HG03039 (cell line): ENCODE data around the gene UBE2D1.
A peak's percentile ranks its signal among the peaks of the same experiment; 100 is the strongest.

ENCODE experiments used
- ATAC-seq: cut with Tn5 transposase; IDR thresholded peaks from one replicate; pipeline ENCODE4 v1.9.1; 2021; ENCODE audit warnings: mild to moderate bottlenecking, moderate library complexity; ENCODE audit not compliant: unreplicated experiment

UBE2D1 gene

DNA sequence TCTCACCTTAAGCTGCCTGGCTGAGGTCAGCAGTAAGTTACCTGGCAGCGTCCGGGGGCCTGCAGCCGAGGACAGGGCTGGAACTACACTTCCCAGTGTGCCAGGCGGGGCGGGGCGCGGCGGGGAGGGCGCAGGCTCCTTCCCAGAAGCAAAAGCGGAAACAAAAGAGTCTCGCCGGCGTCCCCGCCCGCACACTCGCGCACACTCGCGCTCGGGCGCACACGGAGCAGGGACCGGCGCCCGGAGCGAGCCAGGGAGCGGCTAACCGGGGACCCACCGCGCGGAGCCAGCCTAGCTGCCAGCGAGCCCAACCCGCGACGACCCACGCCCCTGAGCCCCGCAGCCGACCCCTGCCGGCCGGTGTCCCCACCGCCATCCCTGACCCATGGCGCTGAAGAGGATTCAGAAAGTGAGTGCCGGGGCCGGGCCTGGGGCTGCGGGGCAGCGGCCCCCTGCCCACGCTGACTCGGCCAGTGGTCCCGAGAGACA is at the start of gene UBE2D1:
Gene UBE2D1 (plus strand): TSS at position 190 of the 489 bp plus-strand sequence. CDS start 196 bp downstream, at position 386.
- peak; percentile 98 for ATAC-seq

DNA sequence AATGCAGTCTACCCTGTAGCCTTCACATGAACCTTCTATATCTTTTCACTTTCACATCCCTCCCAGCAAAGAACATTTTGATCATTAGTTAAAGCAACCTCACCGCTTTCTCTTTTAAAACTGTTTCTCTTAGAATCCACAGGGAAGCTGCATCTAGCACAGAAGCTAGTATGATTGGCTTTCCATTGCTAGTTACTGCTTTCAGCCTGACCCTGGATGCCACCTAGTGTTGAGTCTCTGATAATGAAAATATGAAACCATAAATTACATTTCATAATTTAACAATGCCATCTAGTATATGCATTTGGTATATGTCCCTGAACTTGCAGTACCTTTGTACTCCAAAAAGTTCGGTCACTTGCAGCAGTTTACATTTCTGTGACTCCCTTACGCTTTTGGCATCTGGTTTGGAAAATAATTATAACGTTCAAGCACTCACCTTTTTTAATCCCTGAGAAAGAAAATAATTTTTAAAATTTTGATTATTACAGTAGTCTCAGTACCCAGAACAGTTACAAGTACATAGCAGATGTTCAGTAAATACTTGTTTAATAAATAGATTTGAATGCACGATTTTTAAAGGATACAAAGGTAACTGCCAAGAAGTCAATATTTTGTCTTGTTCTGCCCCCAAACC is 43.1 kb upstream of the UBE2D1 start:
- ATAC-seq: peak; percentile 84

DNA sequence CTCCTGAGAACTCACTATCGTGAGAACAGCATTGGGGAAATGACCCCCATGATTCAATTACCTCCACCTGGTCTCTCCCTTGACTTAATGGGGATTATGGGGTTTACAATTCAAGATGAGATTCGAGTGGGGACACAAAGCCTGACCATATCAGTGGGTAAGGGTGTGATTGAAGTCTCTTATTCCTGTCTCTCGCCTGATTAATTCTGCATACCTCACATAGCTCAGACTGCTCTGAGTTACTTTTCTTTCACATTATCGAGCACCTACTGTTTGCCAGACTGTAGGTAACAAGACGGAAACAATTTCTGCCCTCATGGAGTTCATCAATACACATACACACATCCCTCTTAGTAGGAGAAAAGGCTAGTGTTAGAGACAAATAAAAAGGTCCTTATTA is 40.8 kb upstream of the UBE2D1 start:
- no peak for ATAC-seq

DNA sequence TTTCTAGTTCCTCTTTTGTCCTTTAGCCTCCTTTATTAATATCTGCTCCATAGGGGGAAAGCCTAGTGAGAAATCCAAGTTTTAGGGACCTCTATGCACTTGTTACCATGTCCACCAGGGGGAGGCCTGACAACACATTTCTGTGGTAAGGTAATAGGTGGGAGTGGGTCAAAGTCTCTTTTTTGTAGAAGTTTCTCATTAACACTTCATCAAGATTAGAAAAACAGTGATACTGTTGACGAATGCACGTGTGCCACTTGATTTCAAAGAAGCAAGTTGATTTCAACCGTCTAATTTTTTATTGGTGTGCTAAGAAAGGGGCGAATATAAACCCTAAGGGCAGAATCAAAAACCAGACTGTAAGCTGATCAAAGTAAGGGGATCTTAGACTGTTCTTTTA is 35.2 kb upstream of the UBE2D1 start:
- peak; percentile 87 for ATAC-seq

DNA sequence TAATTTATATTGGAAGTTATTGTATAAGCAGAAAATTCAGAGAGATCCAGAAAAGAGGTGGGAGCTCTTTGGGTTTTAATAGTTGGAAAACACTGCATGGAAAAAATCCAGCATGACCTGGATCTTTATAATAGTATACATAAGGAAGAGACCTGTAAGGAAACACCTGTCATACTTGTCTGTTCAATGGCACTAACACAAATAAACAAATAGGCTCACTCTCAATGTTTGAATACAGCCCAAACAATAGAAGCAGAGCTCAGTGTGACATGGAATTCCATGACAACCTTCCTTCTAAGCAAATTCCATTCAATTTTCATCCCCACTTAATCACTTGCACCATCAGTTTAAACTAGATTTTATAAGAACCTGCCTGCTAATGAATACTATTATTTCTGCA is 34.1 kb upstream of the UBE2D1 start:
- no peak for ATAC-seq

DNA sequence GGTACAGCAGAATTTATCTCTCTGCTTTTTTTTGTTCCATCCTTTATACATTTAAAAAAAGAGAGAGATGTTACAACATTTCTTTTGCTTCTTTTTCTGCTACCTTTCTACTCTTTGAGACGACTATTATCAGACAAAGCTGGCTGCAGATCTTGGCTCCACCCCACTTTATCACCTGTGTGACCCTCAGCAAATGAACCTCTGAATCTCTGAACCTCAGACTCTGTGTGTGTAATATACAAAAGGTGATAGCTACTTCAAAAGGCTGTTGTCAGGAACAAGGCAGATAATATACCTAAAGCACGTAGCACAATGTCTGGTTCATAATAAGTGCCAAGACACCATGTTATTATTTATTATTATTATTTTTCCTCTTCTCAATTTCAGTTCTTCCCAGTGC is 32.6 kb upstream of the UBE2D1 start:
- no peak for ATAC-seq

DNA sequence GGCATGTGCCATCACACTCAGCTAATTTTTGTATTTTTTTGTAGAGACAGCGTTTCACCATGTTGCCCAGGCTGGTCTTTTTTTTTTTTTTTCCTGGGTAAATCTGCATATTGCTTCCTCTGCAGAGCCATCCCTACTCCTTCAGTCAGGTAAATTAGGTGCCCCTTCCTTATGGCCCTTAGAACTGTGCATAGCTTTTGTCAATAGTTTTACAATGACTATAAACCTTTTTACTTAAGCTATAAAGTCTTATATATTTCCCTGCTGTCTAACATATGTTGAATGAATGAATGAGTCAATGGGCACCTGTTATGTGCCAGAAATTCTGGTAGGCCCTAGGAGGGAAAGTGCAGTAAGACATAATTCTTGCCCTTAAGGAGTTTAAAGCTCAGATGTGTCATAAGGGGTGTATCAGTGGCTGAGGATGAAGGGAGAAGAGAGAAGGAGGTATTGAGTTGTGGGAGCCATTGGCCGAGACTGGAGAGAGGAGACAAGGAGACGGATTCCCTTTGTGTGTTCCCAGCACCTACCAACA is 30.6 kb upstream of the UBE2D1 start:
- ATAC-seq: no peak

DNA sequence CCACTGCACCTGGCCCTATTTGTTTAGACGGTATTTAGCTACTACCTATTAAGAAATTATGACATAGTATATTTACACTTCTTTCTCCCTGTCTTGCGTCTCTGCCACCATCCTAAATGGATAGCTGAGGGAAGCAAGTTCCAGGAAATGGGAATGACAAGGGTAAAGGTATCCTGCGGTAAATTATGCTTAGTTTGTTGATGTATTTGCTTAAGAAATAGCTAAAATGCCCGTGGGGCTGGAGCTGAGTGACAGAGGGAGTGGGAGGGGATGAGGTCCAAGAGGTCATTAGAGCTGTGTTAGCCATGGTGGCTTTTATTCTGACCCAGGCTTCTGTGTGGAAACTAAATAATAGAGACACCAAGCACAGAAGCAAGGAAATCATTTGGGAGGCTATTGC is 29.0 kb upstream of the UBE2D1 start:
- ATAC-seq: no peak

DNA sequence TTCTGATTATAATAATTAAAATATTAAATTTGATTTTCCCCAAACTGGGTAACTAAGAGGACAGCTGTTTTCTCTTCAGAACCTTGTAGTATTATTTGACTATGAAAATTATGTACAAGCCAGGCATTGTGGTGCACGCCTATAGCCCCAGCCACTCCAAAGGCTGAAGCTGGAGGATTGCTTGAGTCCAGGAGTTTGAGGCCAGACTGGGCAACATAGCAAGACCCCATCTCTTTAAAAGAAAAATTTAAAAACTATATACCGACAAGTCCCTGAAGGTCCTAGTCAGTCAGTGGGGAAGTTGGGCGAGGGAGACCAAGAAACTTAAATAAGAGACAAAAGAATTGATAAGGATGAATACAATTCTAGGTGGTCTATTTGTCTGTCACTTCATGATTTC is 27.1 kb upstream of the UBE2D1 start:
- ATAC-seq: no peak

DNA sequence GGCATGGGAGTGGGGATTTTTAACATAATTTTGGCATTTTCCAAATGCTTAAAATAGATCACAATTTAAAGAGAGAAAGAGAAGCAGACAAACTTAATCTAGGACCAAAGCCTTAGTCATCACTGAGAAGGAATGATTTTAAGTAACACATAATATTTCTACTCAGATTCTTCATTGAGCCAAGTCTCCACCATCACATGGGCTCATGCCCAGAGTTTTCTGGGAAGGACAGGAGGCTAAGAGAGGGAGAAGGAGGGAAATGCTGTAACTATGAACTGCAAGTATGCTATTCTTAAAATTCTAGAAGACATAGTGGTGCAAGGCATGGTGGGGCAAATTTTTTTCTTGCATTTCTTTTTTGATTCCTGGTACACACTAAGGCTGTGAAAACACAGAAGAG is 23.8 kb upstream of the UBE2D1 start:
- ATAC-seq: no peak

DNA sequence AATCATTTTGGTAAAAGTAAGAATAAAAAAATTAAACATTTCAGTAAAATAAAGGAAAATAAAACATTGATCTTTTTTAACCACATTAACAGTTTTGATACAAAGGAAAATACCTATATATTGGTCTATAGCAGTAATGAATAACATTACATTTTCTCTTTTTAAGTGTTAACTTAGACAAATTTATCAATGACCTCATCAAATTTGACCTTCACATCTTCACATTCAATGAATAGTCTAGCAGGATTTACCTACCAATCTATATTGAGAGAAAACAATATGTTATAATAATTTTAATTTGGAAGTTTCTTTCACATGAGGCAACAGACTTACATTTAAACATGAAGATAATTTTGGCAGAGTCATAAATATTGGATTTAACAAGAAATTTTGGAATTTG is 17.9 kb upstream of the UBE2D1 start:
- ATAC-seq: no peak

DNA sequence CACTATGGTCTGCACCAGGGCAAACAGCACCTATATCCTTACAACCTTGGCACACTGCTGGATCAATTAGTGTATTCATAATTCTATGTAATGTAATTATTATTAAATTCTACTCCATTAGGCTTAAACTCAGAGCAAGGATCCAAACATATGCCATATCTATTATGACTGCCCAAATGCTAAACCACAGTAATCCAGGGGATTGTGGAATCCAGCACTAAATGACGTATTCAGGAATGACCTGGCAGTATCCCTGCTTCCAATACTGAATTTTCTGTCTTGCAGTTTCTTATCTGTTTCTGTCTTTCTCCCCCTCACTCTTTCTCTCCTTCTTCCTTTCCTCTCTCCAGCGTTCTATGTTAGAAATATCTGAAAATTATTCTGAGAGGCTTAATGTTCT is 16.5 kb upstream of the UBE2D1 start:
- ATAC-seq: no peak

DNA sequence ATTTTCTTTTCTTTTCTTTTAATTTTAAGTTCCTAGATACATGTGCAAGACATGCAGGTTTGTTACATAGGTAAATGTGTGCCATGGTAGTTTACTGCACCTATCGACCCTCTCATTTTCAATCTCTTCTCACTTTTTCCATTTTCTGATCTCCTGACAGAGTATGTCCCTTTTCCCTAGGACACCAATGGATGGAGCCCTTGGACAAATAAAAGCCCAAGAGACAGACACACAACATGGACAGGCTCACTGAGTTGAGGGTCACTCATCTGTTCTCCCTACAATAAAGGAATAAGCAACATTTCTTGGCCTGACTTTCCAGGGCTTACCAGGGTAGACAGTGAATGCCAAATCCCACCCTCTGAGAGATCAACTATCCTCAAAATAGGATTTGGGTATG is 15.2 kb upstream of the UBE2D1 start:
- no peak for ATAC-seq

DNA sequence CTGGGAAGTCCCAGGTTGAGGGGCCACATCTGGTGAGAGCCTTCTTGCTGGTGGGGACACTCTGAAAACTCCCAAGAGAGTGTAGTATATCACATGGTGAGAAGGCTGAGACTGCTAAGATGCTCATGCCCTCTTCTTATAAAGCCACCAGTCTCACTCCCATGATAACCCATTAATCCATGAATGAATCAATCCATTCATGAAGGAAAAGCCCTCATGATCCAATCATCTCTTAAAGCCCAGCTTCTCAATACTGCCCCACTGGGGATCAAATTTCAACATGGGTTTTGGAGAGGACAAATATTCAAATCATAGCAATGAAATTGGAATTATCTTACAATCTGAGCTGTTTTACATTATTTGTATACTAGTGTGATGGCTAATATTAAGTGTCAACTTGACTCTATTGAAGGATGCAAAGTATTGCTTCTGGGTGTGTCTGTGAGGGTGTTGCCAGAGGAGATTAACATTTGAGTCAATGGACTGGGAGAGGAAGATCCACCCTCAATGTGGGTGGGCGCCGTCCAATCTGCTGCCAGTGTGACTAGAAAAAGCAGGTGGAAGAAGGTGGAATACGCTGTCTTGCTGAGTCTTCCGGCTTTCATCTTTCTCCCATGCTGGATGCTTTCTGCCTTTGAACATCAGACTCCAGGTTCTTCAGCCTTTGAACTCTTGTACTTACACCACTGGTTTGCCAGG is 14.3 kb upstream of the UBE2D1 start:
- no peak for ATAC-seq

DNA sequence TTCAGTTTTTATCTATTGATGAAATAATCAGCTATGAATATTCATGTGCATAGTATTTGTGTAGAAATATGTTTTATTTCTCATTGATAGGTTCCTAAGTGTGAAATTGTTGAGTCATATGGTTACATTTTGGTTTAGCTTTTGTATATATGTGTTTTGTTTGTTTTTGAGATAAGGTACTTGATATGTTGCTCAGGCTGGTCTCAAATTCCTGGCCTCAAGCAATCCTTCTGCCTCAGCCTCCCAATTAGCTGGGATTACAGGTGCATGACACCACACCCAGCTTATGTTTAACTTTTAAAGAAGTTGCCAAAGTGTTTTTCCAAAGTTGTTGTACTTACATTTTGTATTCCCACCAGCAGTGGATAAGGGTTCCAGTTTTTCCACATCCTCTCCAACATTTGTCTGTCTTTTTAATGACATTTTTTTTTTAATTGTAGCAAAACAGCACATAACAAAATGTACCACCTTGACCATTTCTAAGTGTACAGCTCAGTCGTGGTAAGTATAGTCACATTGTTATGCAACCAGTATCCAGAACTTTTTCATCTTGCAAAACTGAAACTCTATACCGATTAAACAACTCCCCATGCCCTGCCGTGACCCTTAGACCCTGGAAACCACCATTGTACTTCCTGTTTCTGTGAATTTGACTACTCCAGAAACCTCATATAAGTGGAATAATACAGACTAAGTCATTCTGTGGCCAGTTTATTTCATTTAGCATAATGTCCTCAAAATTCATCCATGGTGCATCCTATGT is 12.6 kb upstream of the UBE2D1 start:
- ATAC-seq: peak; percentile 78

DNA sequence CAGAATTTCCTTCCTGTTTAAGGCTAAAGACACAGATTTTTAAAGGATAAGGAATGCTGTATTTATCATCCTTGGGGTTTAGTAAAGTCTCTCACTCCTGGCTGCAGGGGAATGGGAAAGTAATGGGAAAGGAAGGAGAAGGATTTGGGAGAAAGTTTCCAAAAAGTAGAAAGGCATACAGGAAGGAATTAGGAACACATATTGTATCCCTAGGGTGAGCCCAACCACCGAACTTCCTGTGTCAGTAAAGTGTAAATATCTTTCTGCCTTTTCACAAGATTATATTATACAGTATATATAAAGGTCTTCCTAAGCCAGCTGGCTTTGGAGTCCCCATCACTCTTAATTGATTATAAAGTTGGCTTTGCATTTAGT is 12.0 kb upstream of the UBE2D1 start:
- ATAC-seq: no peak

DNA sequence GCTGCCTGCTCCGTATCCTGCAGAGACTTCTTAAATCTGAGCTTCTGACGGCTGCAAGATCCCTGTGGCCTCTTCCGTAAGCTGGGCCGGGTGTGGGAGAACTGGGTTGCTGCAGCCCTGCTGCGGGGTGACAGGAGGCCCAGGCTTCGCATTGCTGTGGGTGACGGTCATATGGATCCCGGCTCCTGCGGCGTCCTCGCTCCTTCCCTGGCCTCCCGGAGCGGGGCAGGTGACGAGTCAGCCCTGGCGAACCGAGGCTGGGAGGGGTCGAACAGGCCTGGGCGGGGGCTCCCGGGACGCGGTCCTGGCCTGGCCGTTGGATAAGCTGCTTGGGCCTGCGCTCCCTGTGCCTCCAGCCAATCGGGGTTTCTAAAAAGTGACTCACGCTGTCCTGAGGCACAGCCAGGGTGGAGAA is 7.8 kb upstream of the UBE2D1 start:
- ATAC-seq: no peak

DNA sequence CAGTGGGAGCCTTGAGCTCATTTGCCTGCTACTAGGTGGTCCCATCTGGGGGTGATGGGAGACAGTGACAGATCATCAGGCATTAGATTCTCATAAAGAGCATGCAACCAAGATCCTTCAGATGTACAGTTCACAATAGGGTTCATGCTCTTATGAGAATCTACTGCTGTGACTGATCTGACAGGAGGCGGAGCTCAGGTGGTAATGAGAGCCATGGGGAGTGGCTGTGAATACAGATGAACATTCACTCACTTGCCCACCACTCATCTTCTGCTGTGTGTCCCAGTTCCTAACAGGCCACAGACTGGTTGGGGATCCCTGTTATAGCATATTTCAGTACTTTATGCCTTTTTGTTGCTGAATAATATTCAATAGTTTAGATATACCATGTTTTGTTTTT is 6.6 kb upstream of the UBE2D1 start:
- no peak for ATAC-seq

DNA sequence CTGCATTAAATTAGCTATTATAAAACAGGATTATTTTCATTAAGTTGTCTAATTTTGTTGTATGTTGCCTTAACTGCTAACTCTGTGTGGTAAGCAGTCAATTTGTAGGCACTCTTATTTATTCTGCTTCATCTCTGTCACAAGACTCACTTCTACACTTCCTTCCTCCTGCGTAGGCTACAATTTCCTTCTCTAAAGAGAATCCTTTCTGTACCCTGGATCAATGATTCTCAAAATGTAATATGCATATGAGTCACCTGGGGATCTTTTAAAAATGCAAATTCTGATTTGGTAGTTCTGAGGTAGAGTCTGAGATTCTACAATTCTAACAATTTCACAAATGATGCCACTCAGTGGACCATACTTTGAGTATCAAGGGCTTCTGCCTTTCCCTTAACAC is 4.4 kb upstream of the UBE2D1 start:
- no peak for ATAC-seq

DNA sequence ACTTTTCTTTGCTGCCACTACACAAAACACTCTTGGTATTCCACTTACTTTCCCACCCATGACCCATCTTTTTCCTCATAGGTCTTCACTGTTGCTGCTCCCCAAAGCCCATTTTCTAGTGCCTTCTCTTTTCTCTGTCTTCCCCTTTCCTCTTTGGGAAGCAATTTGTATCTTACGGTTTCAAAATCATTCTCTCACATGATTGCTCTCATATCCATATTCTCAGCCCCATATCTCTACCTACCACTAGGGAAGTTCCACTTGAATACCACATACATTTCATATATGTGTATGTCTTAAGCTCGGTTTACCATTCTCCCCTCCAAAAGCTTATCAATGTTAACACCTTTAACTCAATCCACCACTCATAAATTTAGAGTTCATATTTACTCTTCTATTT is 3.2 kb upstream of the UBE2D1 start:
- no peak for ATAC-seq

DNA sequence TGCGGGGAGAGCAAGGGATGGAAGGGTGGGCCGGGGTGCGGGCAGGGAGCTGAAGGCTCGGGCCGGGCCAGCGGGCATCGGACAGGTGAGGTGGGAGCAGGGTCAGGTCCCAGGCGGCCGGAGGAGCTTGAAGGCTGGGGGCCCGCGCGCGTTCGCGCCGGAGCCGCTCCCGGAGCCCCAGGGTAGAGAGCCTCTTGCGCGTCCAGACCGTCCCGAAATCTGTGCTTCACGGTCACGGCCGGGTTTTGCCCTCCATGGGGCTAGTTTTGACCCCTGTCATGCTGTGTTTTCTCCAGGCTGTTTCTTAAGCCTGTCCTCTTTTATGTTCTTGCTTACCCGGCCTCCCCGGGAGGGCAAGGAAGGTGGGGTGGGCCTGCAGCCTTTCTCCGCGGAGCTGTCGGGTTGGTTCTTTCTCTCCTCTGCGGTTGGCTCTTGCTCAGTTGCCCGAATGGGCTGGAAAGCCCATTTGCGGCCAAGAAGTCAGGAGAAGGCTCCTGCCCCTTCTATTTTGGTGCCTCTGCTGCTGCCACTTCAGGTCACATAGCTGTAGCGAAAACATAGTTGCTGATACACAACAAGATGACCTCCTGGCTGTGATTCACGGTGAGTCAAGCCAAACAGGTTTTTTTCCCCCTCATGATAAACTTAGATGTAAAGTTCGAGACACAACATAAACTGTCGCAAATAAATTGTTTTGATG is 650 bp downstream of the UBE2D1 start:
- ATAC-seq: peak; percentile 38
